HepG2 (cell line): ENCODE measurements around the gene SRP68. TPM values are rescaled to one million over a fixed set of nuclear protein-coding genes. Genes with fewer than 3 reads are reported as not detected.

ENCODE experiments used
- ARHGAP35 ChIP-seq: sonication (generic); formaldehyde crosslinking; IDR thresholded peaks from 2 replicates; pipeline ENCODE4 v1.9.0; 2022; ENCODE audit warnings: mild to moderate bottlenecking, inconsistent platforms, moderate library complexity, missing genetic modification reagents, borderline replicate concordance
- CHD2 ChIP-seq: IDR thresholded peaks from 2 replicates; pipeline ENCODE4 v1.6.1; 2011; ENCODE audit warnings: low read depth, low read length, improper control_type of control experiment
- NR2F2 ChIP-seq: IDR thresholded peaks from 2 replicates; pipeline ENCODE4 v1.6.1; 2012; ENCODE audit warnings: low read depth, inconsistent platforms, borderline replicate concordance
- PHF21A ChIP-seq: sonication (generic); formaldehyde crosslinking; IDR thresholded peaks from 2 replicates; pipeline ENCODE4 v1.5.0; 2020; ENCODE audit warnings: mild to moderate bottlenecking, missing genetic modification reagents
- SMAD3 ChIP-seq: sonication (generic); formaldehyde crosslinking; IDR thresholded peaks from 2 replicates; pipeline ENCODE4 v1.4.0; 2020; ENCODE audit warnings: missing genetic modification reagents
- TOE1 ChIP-seq: sonication (generic); formaldehyde crosslinking; IDR thresholded peaks from 2 replicates; pipeline ENCODE4 v1.4.0; 2020; ENCODE audit warnings: mild to moderate bottlenecking, missing genetic modification reagents
- ZNF484 ChIP-seq: sonication (generic); formaldehyde crosslinking; IDR thresholded peaks from 2 replicates; pipeline ENCODE4 v1.5.1; 2020; ENCODE audit warnings: mild to moderate bottlenecking, low read depth, missing genetic modification reagents, borderline replicate concordance
- ZNF562 ChIP-seq: sonication (generic); formaldehyde crosslinking; IDR thresholded peaks from 2 replicates; pipeline ENCODE4 v1.8.0; 2022; ENCODE audit warnings: missing genetic modification reagents, borderline replicate concordance
- ZSCAN30 ChIP-seq: sonication (generic); formaldehyde crosslinking; IDR thresholded peaks from 2 replicates; pipeline ENCODE4 v1.5.0; 2020; ENCODE audit warnings: mild to moderate bottlenecking, missing genetic modification reagents
- polyA plus RNA-seq, 8 experiments: library from polyadenylated mRNA; depleted of rRNA in 3 of 8; stranded (reverse) in 7 of 8; unstranded in 1 of 8; fragments of >200 nt; fragmentation: Illumina TruSeq in 4 of 8; extraction: Trizol in 4 of 8; gene quantifications; 2 replicates each; pipeline versions ENCODE4 v1.2.1 to v1.2.3, GENCODE V29; 2011 to 2016; ENCODE audit warnings: low read depth in 4 of 8, missing spikeins in 1 of 8, mixed read lengths in 1 of 8; ENCODE audit not compliant: insufficient read depth in 1 of 8
- total RNA-seq, 5 experiments: library from RNA; depleted of rRNA; stranded (reverse); fragments of >200 nt; fragmentation: Illumina TruSeq; extraction: Trizol; gene quantifications; 2 replicates each; pipeline ENCODE4 v1.2.3, GENCODE V29; 2016; ENCODE audit warnings: low read depth in 1 of 5
- TF ChIP-seq, protein P1 (sequence below): sonication (generic); formaldehyde crosslinking; IDR thresholded peaks from 2 replicates; pipeline ENCODE4 v1.9.0; 2021; ENCODE audit warnings: mild to moderate bottlenecking, missing genetic modification reagents
- TF ChIP-seq, protein P2 (sequence below): IDR thresholded peaks from 2 replicates; pipeline ENCODE4 v1.6.1; 2012; ENCODE audit warnings: low read length, improper control_type of control experiment

The SRP68 gene
- total and polyA plus RNA-seq, 2 of the 13 experiments (the other 11 are each of a cell fraction or from before 2014, with no cell fraction given), result 39.8 to 74.3 TPM

DNA sequence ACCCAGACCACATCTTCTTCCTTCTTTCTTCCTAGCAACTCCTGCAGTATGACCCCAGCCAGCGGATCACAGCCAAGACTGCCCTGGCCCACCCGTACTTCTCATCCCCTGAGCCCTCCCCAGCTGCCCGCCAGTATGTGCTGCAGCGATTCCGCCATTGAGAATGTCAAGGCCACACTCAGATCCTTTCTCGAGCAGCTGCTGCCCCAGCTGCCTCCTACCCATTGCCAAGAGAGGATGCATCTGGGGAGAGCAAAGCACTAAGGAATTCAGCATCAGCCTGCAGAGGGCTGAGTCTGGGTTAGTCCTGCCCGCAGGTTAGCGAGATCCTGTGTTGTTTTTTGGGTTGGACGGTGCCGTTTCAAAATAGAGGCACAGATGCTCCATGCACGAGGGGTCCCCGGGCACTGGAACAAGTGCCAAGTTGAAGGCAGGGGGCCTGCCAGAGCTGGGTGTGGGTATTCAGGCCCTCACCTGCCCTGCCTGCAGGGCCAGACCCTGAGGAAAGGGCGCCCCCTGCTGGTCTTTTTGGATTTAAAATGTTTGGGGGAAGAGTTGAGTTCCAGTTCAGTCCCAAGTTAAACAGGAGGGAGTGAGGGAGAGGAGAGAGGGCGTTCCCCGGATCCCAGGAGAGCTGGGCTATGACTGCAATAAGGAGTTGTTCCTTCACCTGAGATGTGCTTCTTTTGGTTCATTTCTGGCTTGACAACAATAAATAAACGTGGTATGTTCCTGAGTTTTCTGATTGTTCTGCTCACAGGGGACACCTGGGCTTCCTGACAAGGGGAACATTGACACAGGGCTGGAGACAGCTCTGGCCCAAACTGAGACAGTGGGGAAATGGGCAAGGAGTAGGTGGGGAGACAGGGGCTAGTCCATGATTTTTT is 66.8 kb downstream of the SRP68 start (continued):
- TF ChIP-seq, protein P1, sequence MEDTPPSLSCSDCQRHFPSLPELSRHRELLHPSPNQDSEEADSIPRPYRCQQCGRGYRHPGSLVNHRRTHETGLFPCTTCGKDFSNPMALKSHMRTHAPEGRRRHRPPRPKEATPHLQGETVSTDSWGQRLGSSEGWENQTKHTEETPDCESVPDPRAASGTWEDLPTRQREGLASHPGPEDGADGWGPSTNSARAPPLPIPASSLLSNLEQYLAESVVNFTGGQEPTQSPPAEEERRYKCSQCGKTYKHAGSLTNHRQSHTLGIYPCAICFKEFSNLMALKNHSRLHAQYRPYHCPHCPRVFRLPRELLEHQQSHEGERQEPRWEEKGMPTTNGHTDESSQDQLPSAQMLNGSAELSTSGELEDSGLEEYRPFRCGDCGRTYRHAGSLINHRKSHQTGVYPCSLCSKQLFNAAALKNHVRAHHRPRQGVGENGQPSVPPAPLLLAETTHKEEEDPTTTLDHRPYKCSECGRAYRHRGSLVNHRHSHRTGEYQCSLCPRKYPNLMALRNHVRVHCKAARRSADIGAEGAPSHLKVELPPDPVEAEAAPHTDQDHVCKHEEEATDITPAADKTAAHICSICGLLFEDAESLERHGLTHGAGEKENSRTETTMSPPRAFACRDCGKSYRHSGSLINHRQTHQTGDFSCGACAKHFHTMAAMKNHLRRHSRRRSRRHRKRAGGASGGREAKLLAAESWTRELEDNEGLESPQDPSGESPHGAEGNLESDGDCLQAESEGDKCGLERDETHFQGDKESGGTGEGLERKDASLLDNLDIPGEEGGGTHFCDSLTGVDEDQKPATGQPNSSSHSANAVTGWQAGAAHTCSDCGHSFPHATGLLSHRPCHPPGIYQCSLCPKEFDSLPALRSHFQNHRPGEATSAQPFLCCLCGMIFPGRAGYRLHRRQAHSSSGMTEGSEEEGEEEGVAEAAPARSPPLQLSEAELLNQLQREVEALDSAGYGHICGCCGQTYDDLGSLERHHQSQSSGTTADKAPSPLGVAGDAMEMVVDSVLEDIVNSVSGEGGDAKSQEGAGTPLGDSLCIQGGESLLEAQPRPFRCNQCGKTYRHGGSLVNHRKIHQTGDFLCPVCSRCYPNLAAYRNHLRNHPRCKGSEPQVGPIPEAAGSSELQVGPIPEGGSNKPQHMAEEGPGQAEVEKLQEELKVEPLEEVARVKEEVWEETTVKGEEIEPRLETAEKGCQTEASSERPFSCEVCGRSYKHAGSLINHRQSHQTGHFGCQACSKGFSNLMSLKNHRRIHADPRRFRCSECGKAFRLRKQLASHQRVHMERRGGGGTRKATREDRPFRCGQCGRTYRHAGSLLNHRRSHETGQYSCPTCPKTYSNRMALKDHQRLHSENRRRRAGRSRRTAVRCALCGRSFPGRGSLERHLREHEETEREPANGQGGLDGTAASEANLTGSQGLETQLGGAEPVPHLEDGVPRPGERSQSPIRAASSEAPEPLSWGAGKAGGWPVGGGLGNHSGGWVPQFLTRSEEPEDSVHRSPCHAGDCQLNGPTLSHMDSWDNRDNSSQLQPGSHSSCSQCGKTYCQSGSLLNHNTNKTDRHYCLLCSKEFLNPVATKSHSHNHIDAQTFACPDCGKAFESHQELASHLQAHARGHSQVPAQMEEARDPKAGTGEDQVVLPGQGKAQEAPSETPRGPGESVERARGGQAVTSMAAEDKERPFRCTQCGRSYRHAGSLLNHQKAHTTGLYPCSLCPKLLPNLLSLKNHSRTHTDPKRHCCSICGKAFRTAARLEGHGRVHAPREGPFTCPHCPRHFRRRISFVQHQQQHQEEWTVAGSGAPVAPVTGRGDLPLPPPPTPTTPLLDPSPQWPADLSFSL, result no peak
- TF ChIP-seq CHD2, result no peak
- TF ChIP-seq TOE1 (CRISPR knock-in tag), result 0 out of 2 replicates have a peak, but pooled peaks have one; percentile 36
- no peak for TF ChIP-seq NR2F2
- TF ChIP-seq ZNF562 (CRISPR knock-in tag), result no peak
- no peak for TF ChIP-seq ZNF484 (CRISPR knock-in tag)
- peak; percentile 45; the same call in 1 of the 2 replicates for TF ChIP-seq PHF21A (CRISPR knock-in tag)
- no peak; the same call in 1 of the 2 replicates for TF ChIP-seq ARHGAP35
- TF ChIP-seq, protein P2, sequence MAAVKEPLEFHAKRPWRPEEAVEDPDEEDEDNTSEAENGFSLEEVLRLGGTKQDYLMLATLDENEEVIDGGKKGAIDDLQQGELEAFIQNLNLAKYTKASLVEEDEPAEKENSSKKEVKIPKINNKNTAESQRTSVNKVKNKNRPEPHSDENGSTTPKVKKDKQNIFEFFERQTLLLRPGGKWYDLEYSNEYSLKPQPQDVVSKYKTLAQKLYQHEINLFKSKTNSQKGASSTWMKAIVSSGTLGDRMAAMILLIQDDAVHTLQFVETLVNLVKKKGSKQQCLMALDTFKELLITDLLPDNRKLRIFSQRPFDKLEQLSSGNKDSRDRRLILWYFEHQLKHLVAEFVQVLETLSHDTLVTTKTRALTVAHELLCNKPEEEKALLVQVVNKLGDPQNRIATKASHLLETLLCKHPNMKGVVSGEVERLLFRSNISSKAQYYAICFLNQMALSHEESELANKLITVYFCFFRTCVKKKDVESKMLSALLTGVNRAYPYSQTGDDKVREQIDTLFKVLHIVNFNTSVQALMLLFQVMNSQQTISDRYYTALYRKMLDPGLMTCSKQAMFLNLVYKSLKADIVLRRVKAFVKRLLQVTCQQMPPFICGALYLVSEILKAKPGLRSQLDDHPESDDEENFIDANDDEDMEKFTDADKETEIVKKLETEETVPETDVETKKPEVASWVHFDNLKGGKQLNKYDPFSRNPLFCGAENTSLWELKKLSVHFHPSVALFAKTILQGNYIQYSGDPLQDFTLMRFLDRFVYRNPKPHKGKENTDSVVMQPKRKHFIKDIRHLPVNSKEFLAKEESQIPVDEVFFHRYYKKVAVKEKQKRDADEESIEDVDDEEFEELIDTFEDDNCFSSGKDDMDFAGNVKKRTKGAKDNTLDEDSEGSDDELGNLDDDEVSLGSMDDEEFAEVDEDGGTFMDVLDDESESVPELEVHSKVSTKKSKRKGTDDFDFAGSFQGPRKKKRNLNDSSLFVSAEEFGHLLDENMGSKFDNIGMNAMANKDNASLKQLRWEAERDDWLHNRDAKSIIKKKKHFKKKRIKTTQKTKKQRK, result no peak
- no peak for TF ChIP-seq ZSCAN30 (CRISPR knock-in tag)
- TF ChIP-seq SMAD3 (CRISPR knock-in tag), result peak; percentile 52; the same call in 1 of the 2 replicates
